ENCODE measurements around the gene IL1B.

Gene IL1B

GRCh38 chr2:112812318-112813267 lies 24.0 kb downstream of the IL1B start:
- no peak for TF ChIP-seq YY1 (IDR thresholded peaks at IDR 0.05; ENCODE audit: insufficient read depth, insufficient read length)
- no peak for TF ChIP-seq SUZ12 (IDR thresholded peaks at IDR 0.05; ENCODE audit: extremely low read depth, insufficient read depth, insufficient read length)
- no peak for TF ChIP-seq ZNF274 (IDR thresholded peaks at IDR 0.05; ENCODE audit: low read depth, low read length)
- H3K4me1 ChIP-seq (ENCODE audit: insufficient read depth, insufficient read length) = peaks cover 9% of the 10 kb centered on the region
- DNase-seq (ENCODE audit: low read depth, low spot score) = no peak
- no peak overlapping the region for H3K9ac ChIP-seq (ENCODE audit: insufficient read length, low read depth)
- H3K27me3 ChIP-seq (ENCODE audit: insufficient read depth, insufficient read length) = no peaks in the 10 kb centered on the region
- peaks cover 2% of the 10 kb centered on the region; the same call in 1 of the 2 replicates for H3K9me3 ChIP-seq (ENCODE audit: insufficient read depth, low read length)
- H3K4me3 ChIP-seq (ENCODE audit: insufficient read length, low read depth) = no peak overlapping the region
- H3K36me3 ChIP-seq (ENCODE audit: insufficient read depth, insufficient read length, low read length) = no peaks in the 10 kb centered on the region

GRCh38 chr2:112811841-112812306 lies 24.7 kb downstream of the IL1B start:
- Histone ChIP-seq H3K4me3 (ENCODE audit: insufficient read length, low read depth) (no peak overlapping the region), H3K4me1 (ENCODE audit: insufficient read depth, insufficient read length) (peaks cover 9% of the 10 kb centered on the region), H3K9ac (ENCODE audit: insufficient read length, low read depth) (no peak overlapping the region), H3K27me3 (ENCODE audit: insufficient read depth, insufficient read length) (no peaks in the 10 kb centered on the region), H3K36me3 (ENCODE audit: insufficient read depth, insufficient read length, low read length) (no peaks in the 10 kb centered on the region), H3K9me3 (ENCODE audit: insufficient read depth, low read length) (peaks cover 5% of the 10 kb centered on the region; the same call in 1 of the 2 replicates)
- DNase-seq (ENCODE audit: low read depth, low spot score) = no peak
- TF ChIP-seq SUZ12 (IDR thresholded peaks at IDR 0.05; ENCODE audit: extremely low read depth, insufficient read depth, insufficient read length) (no peak), YY1 (IDR thresholded peaks at IDR 0.05; ENCODE audit: insufficient read depth, insufficient read length) (no peak), ZNF274 (IDR thresholded peaks at IDR 0.05; ENCODE audit: low read depth, low read length) (no peak)

- no peak overlapping the region for H3K4me3 ChIP-seq (ENCODE audit: insufficient read length, low read depth)
- TF ChIP-seq ZNF274 (IDR thresholded peaks at IDR 0.05; ENCODE audit: low read depth, low read length) = no peak
- TF ChIP-seq YY1 (IDR thresholded peaks at IDR 0.05; ENCODE audit: insufficient read depth, insufficient read length) = no peak
- TF ChIP-seq SUZ12 (IDR thresholded peaks at IDR 0.05; ENCODE audit: extremely low read depth, insufficient read depth, insufficient read length) = no peak
- H3K36me3 ChIP-seq (ENCODE audit: insufficient read depth, insufficient read length, low read length) = no peaks in the 10 kb centered on the region
- H3K9me3 ChIP-seq (ENCODE audit: insufficient read depth, low read length) = peaks cover 5% of the 10 kb centered on the region; the same call in 1 of the 2 replicates
- no peaks in the 10 kb centered on the region for H3K27me3 ChIP-seq (ENCODE audit: insufficient read depth, insufficient read length)
- no peak for DNase-seq (ENCODE audit: low read depth, low spot score)
- H3K9ac ChIP-seq (ENCODE audit: insufficient read length, low read depth) = no peak overlapping the region
- H3K4me1 ChIP-seq (ENCODE audit: insufficient read depth, insufficient read length) = peaks cover 9% of the 10 kb centered on the region
Measured at GRCh38 chr2:112811276-112811831, 25.2 kb downstream of the IL1B start.

GRCh38 chr2:112809112-112809511 lies 27.5 kb downstream of the IL1B start:
- TF ChIP-seq ZNF274 (IDR thresholded peaks at IDR 0.05; ENCODE audit: low read depth, low read length) = no peak
- no peak for TF ChIP-seq YY1 (IDR thresholded peaks at IDR 0.05; ENCODE audit: insufficient read depth, insufficient read length)
- no peak for TF ChIP-seq SUZ12 (IDR thresholded peaks at IDR 0.05; ENCODE audit: extremely low read depth, insufficient read depth, insufficient read length)

GRCh38 chr2:112807233-112807807 lies 29.3 kb downstream of the IL1B start:
- Histone ChIP-seq H3K4me3 (ENCODE audit: insufficient read length, low read depth) (no peak overlapping the region), H3K27me3 (ENCODE audit: insufficient read depth, insufficient read length) (no peaks in the 10 kb centered on the region), H3K9ac (ENCODE audit: insufficient read length, low read depth) (no peak overlapping the region), H3K9me3 (ENCODE audit: insufficient read depth, low read length) (peaks cover 5% of the 10 kb centered on the region; the same call in 1 of the 2 replicates), H3K4me1 (ENCODE audit: insufficient read depth, insufficient read length) (peaks cover 8% of the 10 kb centered on the region), H3K36me3 (ENCODE audit: insufficient read depth, insufficient read length, low read length) (no peaks in the 10 kb centered on the region)
- DNase-seq (ENCODE audit: low read depth, low spot score) = no peak
- no peak for TF ChIP-seq SUZ12 (IDR thresholded peaks at IDR 0.05; ENCODE audit: extremely low read depth, insufficient read depth, insufficient read length)
- TF ChIP-seq ZNF274 (IDR thresholded peaks at IDR 0.05; ENCODE audit: low read depth, low read length) = no peak
- no peak for TF ChIP-seq YY1 (IDR thresholded peaks at IDR 0.05; ENCODE audit: insufficient read depth, insufficient read length)

More at GRCh38 chr2:112809112-112809511, 27.5 kb downstream of the IL1B start:
- peaks cover 14% of the 10 kb centered on the region for H3K4me1 ChIP-seq (ENCODE audit: insufficient read depth, insufficient read length)
- H3K9me3 ChIP-seq (ENCODE audit: insufficient read depth, low read length) = peaks cover 5% of the 10 kb centered on the region; the same call in 1 of the 2 replicates
- no peak overlapping the region for H3K4me3 ChIP-seq (ENCODE audit: insufficient read length, low read depth)
- H3K27me3 ChIP-seq (ENCODE audit: insufficient read depth, insufficient read length) = no peaks in the 10 kb centered on the region
- H3K36me3 ChIP-seq (ENCODE audit: insufficient read depth, insufficient read length, low read length) = no peaks in the 10 kb centered on the region
- no peak for DNase-seq (ENCODE audit: low read depth, low spot score)
- H3K9ac ChIP-seq (ENCODE audit: insufficient read length, low read depth) = no peak overlapping the region

GRCh38 chr2:112805542-112805941 lies 31.0 kb downstream of the IL1B start:
- H3K27me3 ChIP-seq (ENCODE audit: insufficient read depth, insufficient read length) = no peaks in the 10 kb centered on the region
- H3K4me3 ChIP-seq (ENCODE audit: insufficient read length, low read depth) = no peak overlapping the region
- TF ChIP-seq ZNF274 (IDR thresholded peaks at IDR 0.05; ENCODE audit: low read depth, low read length) = no peak
- no peak for TF ChIP-seq YY1 (IDR thresholded peaks at IDR 0.05; ENCODE audit: insufficient read depth, insufficient read length)
- no peak for TF ChIP-seq SUZ12 (IDR thresholded peaks at IDR 0.05; ENCODE audit: extremely low read depth, insufficient read depth, insufficient read length)
- H3K36me3 ChIP-seq (ENCODE audit: insufficient read depth, insufficient read length, low read length) = no peaks in the 10 kb centered on the region
- peaks cover 5% of the 10 kb centered on the region; the same call in 1 of the 2 replicates for H3K9me3 ChIP-seq (ENCODE audit: insufficient read depth, low read length)
- H3K4me1 ChIP-seq (ENCODE audit: insufficient read depth, insufficient read length) = peaks cover 4% of the 10 kb centered on the region
- H3K9ac ChIP-seq (ENCODE audit: insufficient read length, low read depth) = no peak overlapping the region
- no peak for DNase-seq (ENCODE audit: low read depth, low spot score)
